LoVo (cell line): ENCODE data around the gene IL23A.
A peak's percentile ranks its signal among the peaks of the same experiment; 100 is the strongest.
"Not testable (repeated sequence)": the region's sequence is repeated elsewhere in the genome, so short reads cannot be mapped to it uniquely, and the experiment has no call there.

ENCODE experiments used
- DNase-seq: peaks from one replicate; pipeline ENCODE4 v3.0.0-alpha.2; 2016; ENCODE audit warnings: low spot score

IL23A gene

GRCh38 chr12:56338308-56339157 lies at the start of gene IL23A:
TSS of gene IL23A (plus strand) at chr12:56338884. CDS start at chr12:56339045, 161 bp downstream.
- DNase-seq = peak; percentile 28

- no peak for DNase-seq
These were observed 44.9 kb upstream of the IL23A start for GRCh38 chr12:56293795-56294194.

GRCh38 chr12:56296295-56296694 lies 42.4 kb upstream of the IL23A start:
- DNase-seq = no peak

- DNase-seq = no peak
These were observed 41.3 kb upstream of the IL23A start for GRCh38 chr12:56297400-56297799.

GRCh38 chr12:56298828-56299227 lies 39.9 kb upstream of the IL23A start:
- no peak for DNase-seq

GRCh38 chr12:56299308-56299852 lies 39.3 kb upstream of the IL23A start:
- peak; percentile 50 for DNase-seq

- DNase-seq = peak; percentile 100
These were observed 38.6 kb upstream of the IL23A start, which contains the start of gene CS for GRCh38 chr12:56299853-56300643. TSS of gene CS (minus strand) at chr12:56300330. CDS start at chr12:56300201, 129 bp downstream.

- DNase-seq = no peak
These were observed 37.8 kb upstream of the IL23A start for GRCh38 chr12:56300644-56301464.

GRCh38 chr12:56304276-56304675 lies 34.4 kb upstream of the IL23A start:
- no peak for DNase-seq

GRCh38 chr12:56304872-56305590 lies 33.7 kb upstream of the IL23A start:
- DNase-seq = no peak

- DNase-seq = no peak
These were observed 31.3 kb upstream of the IL23A start for GRCh38 chr12:56307221-56307965.

GRCh38 chr12:56308714-56309113 lies 30.0 kb upstream of the IL23A start:
- DNase-seq = no peak

- no peak for DNase-seq
These were observed 27.7 kb upstream of the IL23A start for GRCh38 chr12:56311003-56311402.

GRCh38 chr12:56315249-56315621 lies 23.4 kb upstream of the IL23A start:
- DNase-seq = no peak

GRCh38 chr12:56315622-56316473 lies 22.8 kb upstream of the IL23A start, which contains the start of gene CNPY2:
TSS of gene CNPY2 (minus strand) at chr12:56315988. CDS start at chr12:56315217, 771 bp downstream.
- peak; percentile 100 for DNase-seq

- DNase-seq = no peak
These were observed 21.0 kb upstream of the IL23A start for GRCh38 chr12:56317675-56318074.

- DNase-seq = no peak
These were observed 17.7 kb upstream of the IL23A start for GRCh38 chr12:56321027-56321426.

- not testable (repeated sequence) for DNase-seq
These were observed 17.1 kb upstream of the IL23A start for GRCh38 chr12:56321610-56322009.

- DNase-seq = no peak
These were observed 14.5 kb upstream of the IL23A start for GRCh38 chr12:56324206-56324605.
